Panc1 (cell line): ENCODE measurements around the gene TMEM43. TPM values are rescaled to one million over a fixed set of nuclear protein-coding genes. Genes with fewer than 3 reads are reported as not detected.

Experiments used
- ATAC-seq: fragments of 200-7000 bp; cut with Tn5 transposase; 2 replicates; pipeline ENCODE4 v1.9.1; 2020; ENCODE audit warnings: mild to moderate bottlenecking, moderate library complexity
- BruUV-seq: library from RNA; stranded (reverse); fragments of 400-500 nt; replicated peaks from 2 replicates; lab custom pipeline; 2021; lab: Mats Ljungman, UMichigan
- CTCF ChIA-PET: fragments of 300-600 bp; sonication (Branson Sonifier 250); formaldehyde crosslinking; loops from one replicate; lab custom pipeline; 2022; ENCODE audit warnings: antibody characterized with exemption; lab: Charles Lee
- POLR2A ChIA-PET: fragments of 300-600 bp; sonication (Branson Sonifier 250); formaldehyde crosslinking; loops from one replicate; lab custom pipeline; 2022; ENCODE audit warnings: antibody characterized with exemption; lab: Charles Lee
- DNase-seq: peaks from one replicate; pipeline ENCODE4 v3.0.0-alpha.2; 2010; ENCODE audit warnings: low read depth, low spot score
- H3K27ac ChIP-seq: 2 replicates; pipeline ENCODE4 v1.5.1; 2011; ENCODE audit warnings: mild to moderate bottlenecking, low read length, inconsistent platforms
- H3K27me3 ChIP-seq: fragments of 200-500 bp; sonication (Bioruptor generic); 2 replicates; pipeline ENCODE4 v1.6.0; 2014; ENCODE audit warnings: low read length, inconsistent platforms; ENCODE audit not compliant: control insufficient read depth, insufficient read depth
- H3K36me3 ChIP-seq: fragments of 200-500 bp; sonication (Bioruptor generic); 2 replicates; pipeline ENCODE4 v1.5.1; 2014; ENCODE audit warnings: inconsistent platforms, mild to moderate bottlenecking, low read length, moderate library complexity; ENCODE audit not compliant: control insufficient read depth, insufficient read depth
- H3K4me1 ChIP-seq: 2 replicates; pipeline ENCODE4 v1.5.1; 2011; ENCODE audit warnings: inconsistent platforms, mild to moderate bottlenecking, low read length, moderate library complexity; ENCODE audit not compliant: control insufficient read depth, insufficient read depth
- H3K4me3 ChIP-seq, 2 experiments: 2 replicates each; pipeline ENCODE4 v1.5.1; 2011 to 2012; ENCODE audit warnings: low read depth in 2 of 2, low read length in 2 of 2, mild to moderate bottlenecking in 2 of 2, inconsistent platforms in 1 of 2, moderate library complexity in 1 of 2
- H3K9me3 ChIP-seq: fragments of 200-500 bp; sonication (Bioruptor generic); 2 replicates; pipeline ENCODE4 v1.5.1; 2014; ENCODE audit warnings: low read depth, mild to moderate bottlenecking, inconsistent platforms, low read length, moderate library complexity; ENCODE audit not compliant: control insufficient read depth, insufficient read depth
- POLR2AphosphoS5 ChIP-seq: IDR thresholded peaks from 2 replicates; pipeline ENCODE4 v1.6.1; 2012; ENCODE audit warnings: mild to moderate bottlenecking, low read depth, low read length, moderate library complexity
- SIN3A ChIP-seq: IDR thresholded peaks from 2 replicates; pipeline ENCODE4 v1.6.1; 2012; ENCODE audit warnings: low read depth, mild to moderate bottlenecking, low read length, moderate library complexity, borderline replicate concordance; ENCODE audit not compliant: insufficient read depth
- TCF7L2 ChIP-seq: IDR thresholded peaks from 2 replicates; pipeline ENCODE4 v1.6.1; 2011; ENCODE audit warnings: mild to moderate bottlenecking, low read depth, low read length, inconsistent platforms
- in situ Hi-C: cut with HindIII; loops from 2 replicates; pipeline ENCODE4 v1.10.0; 2016; ENCODE audit warnings: low sequenced_read_pairs, low pct_unique_long_range_greater_than_20kb
- intact Hi-C: fragments of 100-400 bp; cut with micrococcal nuclease; formaldehyde crosslinking; loops from one replicate; pipeline ENCODE4 v1.10.0; 2022; ENCODE audit not compliant: unreplicated experiment
- total RNA-seq: library from RNA; stranded (reverse); gene quantifications from one replicate; pipeline ENCODE4 v1.2.1, GENCODE V29; 2021; ENCODE audit not compliant: unreplicated experiment
- TF ChIP-seq, protein P1 (sequence below): fragments of 450-650 bp; IDR thresholded peaks from 2 replicates; pipeline ENCODE4 v1.5.1; 2017; ENCODE audit warnings: mild to moderate bottlenecking
- TF ChIP-seq, protein P2 (sequence below), 2 experiments: IDR thresholded peaks; 2 replicates each; pipeline ENCODE4 v1.6.1; 2011 to 2012; ENCODE audit warnings: low read depth in 2 of 2, control low read depth in 1 of 2, low read length in 1 of 2, mild to moderate bottlenecking in 1 of 2, moderate library complexity in 1 of 2; ENCODE audit not compliant: insufficient read depth in 1 of 2

The TMEM43 gene
- total RNA-seq, 1 experiment from 2014 or later: 51.2 TPM

DNA sequence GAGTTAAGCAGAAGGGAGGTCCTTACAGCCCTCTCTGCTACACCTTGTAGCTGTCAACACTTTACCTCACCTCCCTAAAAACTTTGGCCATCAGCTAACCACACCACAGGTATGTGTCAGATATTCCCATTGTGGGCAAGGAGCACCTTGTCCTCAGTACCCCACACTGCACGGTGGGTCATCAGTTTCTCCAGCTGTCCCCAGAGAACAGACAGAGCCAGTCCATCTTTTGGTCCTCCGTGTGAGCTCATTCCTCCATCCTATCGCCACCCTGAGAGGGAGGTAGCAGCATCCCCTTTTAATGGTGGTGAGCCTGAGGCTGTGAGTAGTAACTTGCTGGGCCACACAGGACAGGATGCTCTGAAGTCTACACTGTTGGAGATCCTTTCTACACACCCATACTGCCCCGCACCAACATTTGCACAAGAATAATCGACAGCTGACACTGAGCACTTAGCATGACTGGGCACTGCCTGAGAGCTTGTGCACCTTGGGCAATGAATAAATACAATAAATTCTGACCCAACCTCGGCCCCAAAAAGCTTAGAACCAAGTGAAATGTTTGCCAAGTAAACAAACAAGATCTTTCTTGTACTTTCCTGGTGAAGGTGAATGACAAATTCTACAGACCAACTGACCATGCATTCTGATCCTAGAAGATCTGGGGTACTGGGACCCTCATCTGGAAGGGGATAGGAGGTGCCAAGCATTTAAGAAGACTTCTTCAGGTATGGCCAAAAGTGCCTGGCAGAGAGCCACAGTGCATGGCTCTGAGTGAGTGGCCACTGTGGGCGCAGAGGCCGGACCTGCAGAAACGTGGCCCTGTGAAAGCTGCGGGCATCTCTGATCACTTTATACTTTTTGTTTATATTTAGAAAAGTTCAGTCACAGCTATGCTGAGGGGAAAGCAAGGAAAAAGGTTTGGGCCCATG lies 7.1 kb upstream of the TMEM43 start:
- POLR2A ChIA-PET: no interaction called here
- no peaks in the 10 kb centered on the region for H3K9me3 ChIP-seq
- ATAC-seq: no peak
- no peaks in the 10 kb centered on the region for H3K4me1 ChIP-seq
- H3K27me3 ChIP-seq: no peaks in the 10 kb centered on the region
- CTCF ChIA-PET: no interaction called here
- no TSS peak for BruUV-seq
- intact Hi-C loops (no loop called here), in situ Hi-C loops (no loop called here)
- TF ChIP-seq SIN3A (no peak), POLR2AphosphoS5 (no peak), TCF7L2 (no peak)
- TF ChIP-seq, protein P1, sequence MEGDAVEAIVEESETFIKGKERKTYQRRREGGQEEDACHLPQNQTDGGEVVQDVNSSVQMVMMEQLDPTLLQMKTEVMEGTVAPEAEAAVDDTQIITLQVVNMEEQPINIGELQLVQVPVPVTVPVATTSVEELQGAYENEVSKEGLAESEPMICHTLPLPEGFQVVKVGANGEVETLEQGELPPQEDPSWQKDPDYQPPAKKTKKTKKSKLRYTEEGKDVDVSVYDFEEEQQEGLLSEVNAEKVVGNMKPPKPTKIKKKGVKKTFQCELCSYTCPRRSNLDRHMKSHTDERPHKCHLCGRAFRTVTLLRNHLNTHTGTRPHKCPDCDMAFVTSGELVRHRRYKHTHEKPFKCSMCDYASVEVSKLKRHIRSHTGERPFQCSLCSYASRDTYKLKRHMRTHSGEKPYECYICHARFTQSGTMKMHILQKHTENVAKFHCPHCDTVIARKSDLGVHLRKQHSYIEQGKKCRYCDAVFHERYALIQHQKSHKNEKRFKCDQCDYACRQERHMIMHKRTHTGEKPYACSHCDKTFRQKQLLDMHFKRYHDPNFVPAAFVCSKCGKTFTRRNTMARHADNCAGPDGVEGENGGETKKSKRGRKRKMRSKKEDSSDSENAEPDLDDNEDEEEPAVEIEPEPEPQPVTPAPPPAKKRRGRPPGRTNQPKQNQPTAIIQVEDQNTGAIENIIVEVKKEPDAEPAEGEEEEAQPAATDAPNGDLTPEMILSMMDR: no peak
- TF ChIP-seq, protein P2, sequence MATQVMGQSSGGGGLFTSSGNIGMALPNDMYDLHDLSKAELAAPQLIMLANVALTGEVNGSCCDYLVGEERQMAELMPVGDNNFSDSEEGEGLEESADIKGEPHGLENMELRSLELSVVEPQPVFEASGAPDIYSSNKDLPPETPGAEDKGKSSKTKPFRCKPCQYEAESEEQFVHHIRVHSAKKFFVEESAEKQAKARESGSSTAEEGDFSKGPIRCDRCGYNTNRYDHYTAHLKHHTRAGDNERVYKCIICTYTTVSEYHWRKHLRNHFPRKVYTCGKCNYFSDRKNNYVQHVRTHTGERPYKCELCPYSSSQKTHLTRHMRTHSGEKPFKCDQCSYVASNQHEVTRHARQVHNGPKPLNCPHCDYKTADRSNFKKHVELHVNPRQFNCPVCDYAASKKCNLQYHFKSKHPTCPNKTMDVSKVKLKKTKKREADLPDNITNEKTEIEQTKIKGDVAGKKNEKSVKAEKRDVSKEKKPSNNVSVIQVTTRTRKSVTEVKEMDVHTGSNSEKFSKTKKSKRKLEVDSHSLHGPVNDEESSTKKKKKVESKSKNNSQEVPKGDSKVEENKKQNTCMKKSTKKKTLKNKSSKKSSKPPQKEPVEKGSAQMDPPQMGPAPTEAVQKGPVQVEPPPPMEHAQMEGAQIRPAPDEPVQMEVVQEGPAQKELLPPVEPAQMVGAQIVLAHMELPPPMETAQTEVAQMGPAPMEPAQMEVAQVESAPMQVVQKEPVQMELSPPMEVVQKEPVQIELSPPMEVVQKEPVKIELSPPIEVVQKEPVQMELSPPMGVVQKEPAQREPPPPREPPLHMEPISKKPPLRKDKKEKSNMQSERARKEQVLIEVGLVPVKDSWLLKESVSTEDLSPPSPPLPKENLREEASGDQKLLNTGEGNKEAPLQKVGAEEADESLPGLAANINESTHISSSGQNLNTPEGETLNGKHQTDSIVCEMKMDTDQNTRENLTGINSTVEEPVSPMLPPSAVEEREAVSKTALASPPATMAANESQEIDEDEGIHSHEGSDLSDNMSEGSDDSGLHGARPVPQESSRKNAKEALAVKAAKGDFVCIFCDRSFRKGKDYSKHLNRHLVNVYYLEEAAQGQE (IDR thresholded peaks at IDR 0.05; ENCODE audit: insufficient read depth in 1 of 2, low read depth in 2 of 2, low read length in 1 of 2): no peak
- DNase-seq: no peak
- no peaks in the 10 kb centered on the region; the same call in 1 of the 2 replicates for H3K36me3 ChIP-seq
- no peak overlapping the region for H3K4me3 ChIP-seq
- no peak overlapping the region for H3K27ac ChIP-seq

DNA sequence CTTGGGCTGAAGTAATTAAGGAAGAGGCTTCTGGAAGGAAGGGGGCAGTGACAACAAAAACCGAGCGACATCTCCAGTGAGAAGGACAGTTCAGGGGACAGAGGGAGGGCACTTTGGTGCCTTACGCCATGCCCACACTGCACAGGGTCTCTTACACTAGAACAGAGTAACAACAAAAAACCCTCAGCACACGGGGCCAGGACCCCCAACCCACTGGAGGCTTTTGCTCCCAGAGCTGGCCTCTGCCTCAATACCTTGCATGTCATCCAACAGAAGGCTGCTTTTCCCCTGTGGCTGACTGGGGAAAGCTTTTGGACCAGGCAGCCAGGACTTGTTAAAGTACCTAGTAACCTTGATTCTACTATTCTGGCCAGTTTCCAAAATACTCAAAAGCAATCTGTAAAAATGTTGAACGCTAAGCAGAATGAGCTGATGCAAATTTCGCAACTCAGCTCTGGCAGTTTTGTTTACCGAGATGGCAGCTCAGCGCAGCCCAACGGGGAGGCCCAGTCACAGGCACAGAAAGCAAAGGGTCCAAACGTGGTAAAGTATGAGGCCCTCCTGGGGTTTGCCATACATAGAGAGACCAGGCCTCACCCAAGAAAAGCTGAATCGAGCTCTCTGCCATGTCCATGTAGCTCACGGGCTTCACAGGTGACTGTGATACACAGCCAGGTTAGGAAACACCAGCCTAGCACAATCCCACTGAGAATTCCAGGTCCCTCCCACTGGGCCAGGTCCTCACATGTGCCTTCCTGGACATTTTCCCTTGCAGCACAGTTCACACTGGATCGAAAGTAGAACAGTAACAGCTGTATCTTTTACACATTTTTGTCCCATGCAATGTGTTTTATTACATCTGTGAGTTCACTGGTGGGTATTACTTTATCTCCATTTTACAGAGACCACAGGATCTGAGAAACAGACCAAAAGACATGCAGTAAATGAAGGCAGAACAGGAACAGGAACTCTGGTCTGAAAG lies 6.2 kb upstream of the TMEM43 start:
- TF ChIP-seq SIN3A (no peak), POLR2AphosphoS5 (no peak), TCF7L2 (no peak)
- TF ChIP-seq, protein P2 (IDR thresholded peaks at IDR 0.05; ENCODE audit: insufficient read depth in 1 of 2, low read depth in 2 of 2, low read length in 1 of 2): no peak
- TF ChIP-seq, protein P1: no peak
- intact Hi-C loops: no loop called here
- no TSS peak for BruUV-seq
- H3K4me1 ChIP-seq: peaks cover 6% of the 10 kb centered on the region; the same call in 1 of the 2 replicates
- H3K4me3 ChIP-seq: no peak overlapping the region
- ChIA-PET CTCF (no interaction called here), POLR2A (no interaction called here)
- H3K36me3 ChIP-seq: no peaks in the 10 kb centered on the region; the same call in none of the 2 replicates
- no peak overlapping the region for H3K27ac ChIP-seq
- in situ Hi-C loops: no loop called here
- no peaks in the 10 kb centered on the region for H3K27me3 ChIP-seq
- DNase-seq: no peak
- no peak for ATAC-seq
- H3K9me3 ChIP-seq: no peaks in the 10 kb centered on the region
